ENCODE results near the gene YEATS4.

Gene YEATS4

DNA sequence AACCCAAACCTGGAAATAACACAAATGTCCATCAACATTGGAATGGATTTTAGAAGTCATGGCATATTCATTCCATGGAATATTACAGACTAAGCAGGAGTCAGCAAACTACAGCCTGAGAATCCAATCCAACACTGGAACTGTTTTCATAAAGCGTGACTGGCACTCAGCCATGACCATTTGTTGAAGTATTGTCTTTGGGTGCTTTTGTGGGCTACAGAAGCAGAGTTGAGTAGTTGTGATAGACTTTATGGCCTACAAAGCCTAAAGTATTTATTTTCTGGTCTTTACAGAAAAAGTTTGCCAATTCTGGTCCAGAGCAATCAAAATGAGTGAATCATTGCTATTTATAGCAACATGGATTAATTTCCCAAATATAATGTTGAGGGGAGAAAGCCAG lies 76.1 kb downstream of the YEATS4 start:
- DNase-seq (ENCODE audit: low spot score): no peak

DNA sequence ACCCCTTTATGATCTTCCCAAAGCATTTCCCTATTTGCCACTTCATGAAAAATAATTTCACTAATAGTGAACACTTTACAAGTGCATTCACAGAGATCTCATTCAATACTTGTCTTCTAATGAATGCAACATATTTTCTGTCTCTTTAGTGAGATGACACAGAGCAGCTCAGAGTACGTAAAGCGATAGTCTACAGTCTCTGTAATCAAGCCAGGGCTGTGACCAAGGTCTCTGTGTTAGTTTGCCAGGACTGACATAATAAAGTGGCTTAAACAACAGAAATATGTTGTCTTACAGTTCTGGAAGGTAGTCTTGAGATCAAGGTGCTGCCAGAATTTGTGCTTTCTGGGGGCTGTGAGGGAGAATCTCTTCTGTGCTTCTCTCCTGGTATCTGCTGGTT lies 77.5 kb downstream of the YEATS4 start:
- DNase-seq (ENCODE audit: low spot score): no peak

DNA sequence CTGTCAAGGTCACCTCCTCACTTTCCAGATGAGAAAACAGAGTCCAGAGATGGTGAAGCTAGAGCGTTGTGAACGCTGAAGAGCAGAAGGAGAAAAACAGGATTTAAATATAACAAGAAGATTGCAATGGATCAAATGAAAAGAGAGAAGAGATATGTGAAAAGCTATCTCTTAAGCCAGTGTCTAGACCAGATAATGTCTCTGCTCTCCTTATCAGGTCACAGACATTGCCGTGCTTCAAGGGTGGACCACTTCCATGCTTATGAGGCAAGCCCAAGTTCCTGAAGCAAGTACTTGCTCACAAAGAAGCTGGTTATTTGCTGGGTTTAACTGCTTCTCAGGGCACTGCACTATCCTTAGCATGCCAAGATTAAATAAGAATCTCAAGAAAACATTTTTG lies 79.0 kb downstream of the YEATS4 start:
- peak; percentile 6 for DNase-seq (ENCODE audit: low spot score)

DNA sequence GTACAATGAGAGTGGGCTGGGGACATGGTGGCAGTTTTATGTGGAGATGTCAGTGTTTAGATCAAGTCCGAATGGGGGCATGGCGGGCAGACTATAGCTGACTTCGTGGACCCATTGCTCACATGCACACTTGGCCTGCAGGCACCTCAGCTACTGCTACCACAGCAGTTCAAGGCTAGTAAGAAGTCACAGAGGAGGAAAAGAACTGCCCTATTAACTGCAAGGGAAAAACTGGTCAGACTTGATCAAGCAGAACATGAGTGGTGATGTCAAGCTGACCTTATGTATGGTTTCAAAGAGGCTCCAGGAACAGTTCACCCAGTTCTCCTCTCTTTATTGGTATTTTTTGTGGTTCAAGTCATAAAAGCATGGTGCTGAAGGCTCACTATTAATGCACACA lies 80.5 kb downstream of the YEATS4 start:
- DNase-seq (ENCODE audit: low spot score): no peak
